GM12878 (cell line): ENCODE data around the gene GUCY2F. TPM values are rescaled to one million over a fixed set of nuclear protein-coding genes. Genes with fewer than 3 reads are reported as not detected.

Experiments
- ATAC-seq: fragments of 200-7000 bp; cut with Tn5 transposase; 3 replicates; pipeline ENCODE4 v1.9.1; 2020; ENCODE audit warnings: mild to moderate bottlenecking, moderate library complexity
- BruUV-seq: library from RNA; stranded (reverse); fragments of 400-500 nt; replicated peaks from 2 replicates; lab custom pipeline; 2021; lab: Mats Ljungman, UMichigan
- CTCF ChIA-PET: fragments of 300-600 bp; sonication (Branson Sonifier 250); formaldehyde crosslinking; extraction: SDS; loops from one replicate; lab custom pipeline; 2021; ENCODE audit warnings: inconsistent platforms; lab: Yijun Ruan, JAX
- POLR2A ChIA-PET: fragments of 350-600 bp; formaldehyde crosslinking; extraction: SDS; loops from one replicate; lab custom pipeline; 2021; ENCODE audit warnings: inconsistent platforms; lab: Charles Lee
- RAD21 ChIA-PET: fragments of 300-600 bp; sonication (Branson Sonifier 250); formaldehyde crosslinking; loops from one replicate; lab custom pipeline; 2023; ENCODE audit warnings: antibody characterized with exemption; ENCODE audit not compliant: unreplicated experiment; lab: Charles Lee
- SMC1A ChIA-PET: fragments of 300-600 bp; sonication (Branson Sonifier 250); formaldehyde crosslinking; loops from one replicate; lab custom pipeline; 2023; ENCODE audit not compliant: unreplicated experiment, uncharacterized antibody; lab: Charles Lee
- DNase-seq: peaks from one replicate; pipeline ENCODE4 v3.0.0-alpha.2; 2011; ENCODE audit warnings: low read depth, low spot score
- FAIRE-seq: peaks from 3 replicates; lab custom pipeline; 2011; peaks lifted over from hg19 to GRCh38; lab: Jason Lieb, UNC
- H2AFZ ChIP-seq: 2 replicates; pipeline ENCODE4 v1.6.0; 2011; ENCODE audit warnings: low read depth, low read length, control low read depth; ENCODE audit not compliant: control insufficient read depth
- H3K27ac ChIP-seq: 2 replicates; pipeline ENCODE4 v1.5.1; 2011; ENCODE audit warnings: control low read depth; ENCODE audit not compliant: control insufficient read depth, insufficient read depth
- H3K27me3 ChIP-seq, 2 experiments: replicated peaks in 1 of 2; 2 replicates each; pipeline versions ENCODE4 v1.6.0 to v1.6.1; 2011; ENCODE audit warnings: low read length in 1 of 2; ENCODE audit not compliant: control insufficient read depth in 2 of 2, insufficient read depth in 2 of 2
- H3K36me3 ChIP-seq, 2 experiments: 2 replicates each; pipeline ENCODE4 v1.5.1; 2011; ENCODE audit warnings: low read length in 1 of 2; ENCODE audit not compliant: control insufficient read depth in 2 of 2, insufficient read depth in 2 of 2
- H3K4me1 ChIP-seq: 2 replicates; pipeline ENCODE4 v1.6.1; 2011; ENCODE audit warnings: mild to moderate bottlenecking, low read length, moderate library complexity, mixed read lengths; ENCODE audit not compliant: control insufficient read depth, insufficient read depth
- H3K4me2 ChIP-seq: 2 replicates; pipeline ENCODE4 v1.6.0; 2011; ENCODE audit warnings: control low read depth; ENCODE audit not compliant: control insufficient read depth, insufficient read depth
- H3K4me3 ChIP-seq: fragments of 200-600 bp; sonication (generic); 2 replicates; pipeline ENCODE4 v1.5.1; 2016
- H3K79me2 ChIP-seq: 2 replicates; pipeline ENCODE4 v1.6.0; 2011; ENCODE audit warnings: low read length; ENCODE audit not compliant: control insufficient read depth, insufficient read depth
- H3K9ac ChIP-seq: 2 replicates; pipeline ENCODE4 v1.8.0; 2011; ENCODE audit warnings: low read length, control low read depth, mixed read lengths; ENCODE audit not compliant: control insufficient read depth, insufficient read depth
- H3K9me3 ChIP-seq: replicated peaks from 3 replicates; pipeline ENCODE4 v1.5.1; 2011; ENCODE audit warnings: mild to moderate bottlenecking, low read length; ENCODE audit not compliant: control insufficient read depth, insufficient read depth
- H4K20me1 ChIP-seq: 2 replicates; pipeline ENCODE4 v1.6.0; 2011; ENCODE audit not compliant: control insufficient read depth, insufficient read depth
- EP300 ChIP-seq, 2 experiments: fragments of 150-350 bp in 1 of 2; IDR thresholded peaks; 2 replicates each; pipeline ENCODE4 v1.6.1; 2011 to 2012; ENCODE audit warnings: low read depth in 2 of 2, low read length in 2 of 2, borderline replicate concordance in 1 of 2, improper control_type of control experiment in 1 of 2, inconsistent platforms in 1 of 2; ENCODE audit not compliant: control insufficient read depth in 1 of 2
- IKZF1 ChIP-seq: fragments of 450-650 bp; conservative IDR thresholded peaks from 2 replicates; pipeline ENCODE4 v1.6.1; 2017; ENCODE audit warnings: antibody characterized with exemption, mild to moderate bottlenecking
- MEF2A ChIP-seq: IDR thresholded peaks from 2 replicates; pipeline ENCODE4 v1.6.1; 2011; ENCODE audit warnings: low read depth, mild to moderate bottlenecking, low read length, moderate library complexity; ENCODE audit not compliant: insufficient read depth
- RELA ChIP-seq: fragments of 450-650 bp; IDR thresholded peaks from 2 replicates; pipeline ENCODE4 v1.8.0; 2014; ENCODE audit warnings: borderline replicate concordance; ENCODE audit not compliant: partially characterized antibody
- SMC3 ChIP-seq: IDR thresholded peaks from 2 replicates; pipeline ENCODE4 v1.6.1; 2011; ENCODE audit warnings: low read length, improper control_type of control experiment, borderline replicate concordance
- ZBED1 ChIP-seq: IDR thresholded peaks from 2 replicates; pipeline ENCODE4 v1.6.1; 2016; ENCODE audit warnings: borderline replicate concordance
- WGBS: methylation state at CpG from one replicate; pipeline ENCODE4 v1.1.6; 2016; ENCODE audit warnings: low lambda C conversion rate; ENCODE audit not compliant: insufficient replicate concordance, insufficient coverage; ENCODE audit errors: missing lambda C conversion rate; 5-methylcytosine and 5-hydroxymethylcytosine counted together
- in situ Hi-C: fragments of 300-500 bp; cut with MboI; formaldehyde crosslinking; loops from 9 replicates; pipeline ENCODE4 v1.14.3; 2018; ENCODE audit warnings: mixed read lengths
- intact Hi-C: fragments of 100-400 bp; cut with micrococcal nuclease; formaldehyde crosslinking; loops from one replicate; pipeline ENCODE4 v1.14.2; 2022; ENCODE audit not compliant: unreplicated experiment
- polyA plus RNA-seq, 11 experiments: library from polyadenylated mRNA; depleted of rRNA in 4 of 11; unstranded in 6 of 11; stranded (reverse) in 5 of 11; fragments of >200 nt; fragmentation: Nextera tagmentation in 4 of 11; fragmentation: Illumina TruSeq in 1 of 11; extraction: Ambion mirVana in 4 of 11; extraction: Trizol in 1 of 11; gene quantifications; 1 replicate in 1 of 11; 2 replicates in 10 of 11; pipeline versions ENCODE4 v1.2.1 to v1.2.3, GENCODE V29; 2011 to 2016; ENCODE audit warnings: inconsistent platforms in 2 of 11, missing spikeins in 2 of 11, low read depth in 1 of 11
- total RNA-seq, 4 experiments: library from RNA; depleted of rRNA in 3 of 4; stranded (reverse); fragments of >200 nt in 3 of 4; fragmentation: Illumina TruSeq in 1 of 4; extraction: Trizol in 1 of 4; gene quantifications; 2 replicates each; pipeline versions ENCODE4 v1.2.1 to v1.2.3, GENCODE V29; 2013 to 2021
- TF ChIP-seq, protein P1 (sequence below): fragments of 450-650 bp; IDR thresholded peaks from 2 replicates; pipeline ENCODE4 v1.6.1; 2017; ENCODE audit warnings: antibody characterized with exemption, mild to moderate bottlenecking, moderate library complexity

Gene GUCY2F
- total and polyA plus RNA-seq, 10 of the 15 experiments (the other 5 are each of a cell fraction or from before 2014, with no cell fraction given), result not detected

DNA sequence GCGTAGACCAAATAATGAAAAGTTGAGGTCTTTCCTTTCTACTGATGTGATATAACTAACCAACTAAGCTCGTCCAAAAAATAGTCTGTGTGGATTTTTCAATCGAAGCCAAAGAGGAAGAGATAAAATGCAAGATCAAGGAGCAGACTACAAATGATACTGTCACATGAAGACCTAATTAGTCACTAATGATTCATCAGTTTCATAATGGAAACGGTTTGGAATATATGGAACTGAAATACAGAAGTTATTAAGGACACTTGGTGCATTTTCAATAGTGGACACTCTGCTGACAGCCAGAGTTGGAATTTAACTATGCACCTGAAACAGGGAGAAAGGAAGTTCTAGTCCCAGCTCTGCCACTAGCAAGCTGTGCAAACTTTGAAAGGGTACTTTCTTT, 119.8 kb downstream of the GUCY2F start:
- H3K79me2 ChIP-seq, result no peaks in the 10 kb centered on the region
- TF ChIP-seq IKZF1, result 0 out of 2 replicates have a peak, but pooled peaks have one; percentile 23
- TF ChIP-seq, protein P1, sequence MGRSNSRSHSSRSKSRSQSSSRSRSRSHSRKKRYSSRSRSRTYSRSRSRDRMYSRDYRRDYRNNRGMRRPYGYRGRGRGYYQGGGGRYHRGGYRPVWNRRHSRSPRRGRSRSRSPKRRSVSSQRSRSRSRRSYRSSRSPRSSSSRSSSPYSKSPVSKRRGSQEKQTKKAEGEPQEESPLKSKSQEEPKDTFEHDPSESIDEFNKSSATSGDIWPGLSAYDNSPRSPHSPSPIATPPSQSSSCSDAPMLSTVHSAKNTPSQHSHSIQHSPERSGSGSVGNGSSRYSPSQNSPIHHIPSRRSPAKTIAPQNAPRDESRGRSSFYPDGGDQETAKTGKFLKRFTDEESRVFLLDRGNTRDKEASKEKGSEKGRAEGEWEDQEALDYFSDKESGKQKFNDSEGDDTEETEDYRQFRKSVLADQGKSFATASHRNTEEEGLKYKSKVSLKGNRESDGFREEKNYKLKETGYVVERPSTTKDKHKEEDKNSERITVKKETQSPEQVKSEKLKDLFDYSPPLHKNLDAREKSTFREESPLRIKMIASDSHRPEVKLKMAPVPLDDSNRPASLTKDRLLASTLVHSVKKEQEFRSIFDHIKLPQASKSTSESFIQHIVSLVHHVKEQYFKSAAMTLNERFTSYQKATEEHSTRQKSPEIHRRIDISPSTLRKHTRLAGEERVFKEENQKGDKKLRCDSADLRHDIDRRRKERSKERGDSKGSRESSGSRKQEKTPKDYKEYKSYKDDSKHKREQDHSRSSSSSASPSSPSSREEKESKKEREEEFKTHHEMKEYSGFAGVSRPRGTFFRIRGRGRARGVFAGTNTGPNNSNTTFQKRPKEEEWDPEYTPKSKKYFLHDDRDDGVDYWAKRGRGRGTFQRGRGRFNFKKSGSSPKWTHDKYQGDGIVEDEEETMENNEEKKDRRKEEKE, result no peak
- DNase-seq (no peak), FAIRE-seq (no peak), ATAC-seq (no peak)
- ChIA-PET SMC1A (interaction anchor here (1.0 to 2.5 kb wide), 5 partner anchors 11 to 79 kb away, joined by 3 to 16 read pairs (median 3); no protein-coding TSS in a partner anchor), CTCF (interaction anchor here (1.3 kb wide), 1 partner anchor 23 kb away, joined by 5 read pairs; no protein-coding TSS in a partner anchor), RAD21 (no interaction called here), POLR2A (no interaction called here)
- H3K9ac ChIP-seq, result no peak overlapping the region
- H2AFZ ChIP-seq, result no peak overlapping the region
- 31% methylated on average over 4 of the region's 4 CpGs for WGBS
- in situ Hi-C loops, result no loop called here
- no peaks in the 10 kb centered on the region for H3K27me3 ChIP-seq
- H3K9me3 ChIP-seq, result no peaks in the 10 kb centered on the region; the same call in 2 of the 3 replicates
- H3K36me3 ChIP-seq, result no peaks in the 10 kb centered on the region
- H4K20me1 ChIP-seq, result no peaks in the 10 kb centered on the region
- intact Hi-C loops, result no loop called here
- H3K4me2 ChIP-seq, result no peak overlapping the region
- H3K4me3 ChIP-seq, result no peak overlapping the region
- H3K4me1 ChIP-seq, result no peaks in the 10 kb centered on the region
- H3K27ac ChIP-seq, result no peak overlapping the region
- no TSS peak for BruUV-seq

DNA sequence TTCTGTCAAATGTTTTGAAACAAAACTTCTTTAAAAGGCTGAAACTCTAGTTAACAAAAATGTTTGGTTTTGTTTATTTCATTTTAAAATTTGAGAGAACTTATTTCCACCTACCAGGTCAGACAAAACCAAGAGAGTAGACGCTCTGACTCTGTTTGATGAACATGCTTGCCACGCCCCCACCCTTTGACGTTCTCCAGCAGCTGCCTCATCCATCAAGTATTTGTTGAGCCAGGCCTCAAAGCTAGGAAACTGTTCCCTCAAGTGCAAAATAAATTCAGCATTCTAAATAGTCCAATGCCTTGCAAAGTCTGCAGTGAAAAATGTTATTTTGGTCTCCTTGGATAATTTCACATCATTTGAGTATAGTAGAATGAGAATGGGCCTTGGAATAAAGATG, 121.6 kb downstream of the GUCY2F start:
- no peak for TF ChIP-seq ZBED1
- TF ChIP-seq EP300 (IDR thresholded peaks at IDR 0.05; ENCODE audit: borderline replicate concordance in 1 of 2, control insufficient read depth in 1 of 2, low read depth in 2 of 2, low read length in 2 of 2), result no peak
- TF ChIP-seq RELA, result no peak
- no peak for TF ChIP-seq SMC3
- TF ChIP-seq MEF2A, result no peak
- Histone ChIP-seq H3K27me3 (no peaks in the 10 kb centered on the region), H4K20me1 (no peaks in the 10 kb centered on the region), H3K4me1 (no peaks in the 10 kb centered on the region), H3K9ac (no peak overlapping the region), H3K27ac (no peak overlapping the region), H3K9me3 (no peaks in the 10 kb centered on the region; the same call in 2 of the 3 replicates), H3K36me3 (no peaks in the 10 kb centered on the region), H3K4me2 (no peak overlapping the region), H2AFZ (no peak overlapping the region), H3K4me3 (no peak overlapping the region), H3K79me2 (no peaks in the 10 kb centered on the region)
- WGBS, result 26% methylated on average over 3 of the region's 3 CpGs
- POLR2A ChIA-PET, result no interaction called here
- RAD21 ChIA-PET, result no interaction called here
- CTCF ChIA-PET, result no interaction called here
- intact Hi-C loops, result no loop called here
- no peak for ATAC-seq
- BruUV-seq, result no TSS peak
- no peak for DNase-seq
- no peak for FAIRE-seq
- in situ Hi-C loops, result no loop called here
- SMC1A ChIA-PET, result interaction anchor here (1.0 to 2.5 kb wide), 3 partner anchors 8 to 24 kb away, joined by 3 to 16 read pairs (median 3); no protein-coding TSS in a partner anchor
